ENCODE measurements around the gene CORO2A.
"Not testable (repeated sequence)": the region's sequence is repeated elsewhere in the genome, so short reads cannot be mapped to it uniquely, and the experiment has no call there.

The CORO2A gene

GRCh38 chr9:98129451-98129881 is 63.0 kb downstream of the CORO2A start:
- Histone ChIP-seq H3K36me3 (ENCODE audit: control insufficient read depth, insufficient read depth, low read length) (peaks cover 38% of the 10 kb centered on the region), H3K9ac (ENCODE audit: low read depth, low read length) (no peak overlapping the region), H3K4me1 (ENCODE audit: control insufficient read depth, insufficient read depth, low read length) (no peaks in the 10 kb centered on the region), H3K27me3 (ENCODE audit: control insufficient read depth, insufficient read depth, low read length) (no peaks in the 10 kb centered on the region), H3K4me3 (ENCODE audit: low read depth, low read length) (no peak overlapping the region), H3K27ac (ENCODE audit: low read depth, low read length) (no peak overlapping the region), H3K9me3 (ENCODE audit: control insufficient read depth, insufficient read depth, low read length) (no peaks in the 10 kb centered on the region)

- H3K4me1 ChIP-seq (ENCODE audit: control insufficient read depth, insufficient read depth, low read length) = no peaks in the 10 kb centered on the region
- H3K9ac ChIP-seq (ENCODE audit: low read depth, low read length) = no peak overlapping the region
- no peaks in the 10 kb centered on the region for H3K27me3 ChIP-seq (ENCODE audit: control insufficient read depth, insufficient read depth, low read length)
- H3K27ac ChIP-seq (ENCODE audit: low read depth, low read length) = no peak overlapping the region
- peaks cover 37% of the 10 kb centered on the region for H3K36me3 ChIP-seq (ENCODE audit: control insufficient read depth, insufficient read depth, low read length)
- H3K4me3 ChIP-seq (ENCODE audit: low read depth, low read length) = no peak overlapping the region
- H3K9me3 ChIP-seq (ENCODE audit: control insufficient read depth, insufficient read depth, low read length) = no peaks in the 10 kb centered on the region
These were observed 64.1 kb downstream of the CORO2A start for GRCh38 chr9:98128316-98128715.

GRCh38 chr9:98127226-98127625 is 65.2 kb downstream of the CORO2A start:
- Histone ChIP-seq H3K36me3 (ENCODE audit: control insufficient read depth, insufficient read depth, low read length) (peaks cover 40% of the 10 kb centered on the region), H3K27ac (ENCODE audit: low read depth, low read length) (no peak overlapping the region)

GRCh38 chr9:98124637-98125426 is 67.6 kb downstream of the CORO2A start:
- Histone ChIP-seq H3K4me1 (ENCODE audit: control insufficient read depth, insufficient read depth, low read length) (no peaks in the 10 kb centered on the region), H3K36me3 (ENCODE audit: control insufficient read depth, insufficient read depth, low read length) (peaks cover 38% of the 10 kb centered on the region), H3K9ac (ENCODE audit: low read depth, low read length) (no peak overlapping the region), H3K27ac (ENCODE audit: low read depth, low read length) (no peak overlapping the region), H3K9me3 (ENCODE audit: control insufficient read depth, insufficient read depth, low read length) (no peaks in the 10 kb centered on the region), H3K27me3 (ENCODE audit: control insufficient read depth, insufficient read depth, low read length) (no peaks in the 10 kb centered on the region), H3K4me3 (ENCODE audit: low read depth, low read length) (no peak overlapping the region)

More at GRCh38 chr9:98127226-98127625, 65.2 kb downstream of the CORO2A start:
- no peaks in the 10 kb centered on the region for H3K9me3 ChIP-seq (ENCODE audit: control insufficient read depth, insufficient read depth, low read length)
- no peak overlapping the region for H3K4me3 ChIP-seq (ENCODE audit: low read depth, low read length)
- H3K9ac ChIP-seq (ENCODE audit: low read depth, low read length) = no peak overlapping the region
- no peaks in the 10 kb centered on the region for H3K27me3 ChIP-seq (ENCODE audit: control insufficient read depth, insufficient read depth, low read length)
- H3K4me1 ChIP-seq (ENCODE audit: control insufficient read depth, insufficient read depth, low read length) = no peaks in the 10 kb centered on the region

- H3K4me3 ChIP-seq (ENCODE audit: low read depth, low read length); H3K27ac ChIP-seq (ENCODE audit: low read depth, low read length); H3K4me1 ChIP-seq (ENCODE audit: control insufficient read depth, insufficient read depth, low read length); H3K9ac ChIP-seq (ENCODE audit: low read depth, low read length); H3K9me3 ChIP-seq (ENCODE audit: control insufficient read depth, insufficient read depth, low read length); H3K27me3 ChIP-seq (ENCODE audit: control insufficient read depth, insufficient read depth, low read length): not testable (repeated sequence)
- peaks cover 32% of the 10 kb centered on the region for H3K36me3 ChIP-seq (ENCODE audit: control insufficient read depth, insufficient read depth, low read length)
These were observed 68.3 kb downstream of the CORO2A start for GRCh38 chr9:98124091-98124490.

GRCh38 chr9:98121058-98121457 is 71.4 kb downstream of the CORO2A start:
- no peak overlapping the region for H3K9ac ChIP-seq (ENCODE audit: low read depth, low read length)
- H3K27me3 ChIP-seq (ENCODE audit: control insufficient read depth, insufficient read depth, low read length) = no peaks in the 10 kb centered on the region
- peaks cover 13% of the 10 kb centered on the region for H3K36me3 ChIP-seq (ENCODE audit: control insufficient read depth, insufficient read depth, low read length)
- H3K4me3 ChIP-seq (ENCODE audit: low read depth, low read length) = no peak overlapping the region
- no peak overlapping the region for H3K27ac ChIP-seq (ENCODE audit: low read depth, low read length)
- no peaks in the 10 kb centered on the region for H3K9me3 ChIP-seq (ENCODE audit: control insufficient read depth, insufficient read depth, low read length)
- H3K4me1 ChIP-seq (ENCODE audit: control insufficient read depth, insufficient read depth, low read length) = 0 out of 2 replicates have a peak, but pooled peaks cover 4% of the 10 kb centered on the region

- Histone ChIP-seq H3K4me1 (ENCODE audit: control insufficient read depth, insufficient read depth, low read length) (0 out of 2 replicates have a peak, but pooled peaks cover 4% of the 10 kb centered on the region), H3K9me3 (ENCODE audit: control insufficient read depth, insufficient read depth, low read length) (no peaks in the 10 kb centered on the region), H3K9ac (ENCODE audit: low read depth, low read length) (no peak overlapping the region), H3K36me3 (ENCODE audit: control insufficient read depth, insufficient read depth, low read length) (peaks cover 13% of the 10 kb centered on the region), H3K27me3 (ENCODE audit: control insufficient read depth, insufficient read depth, low read length) (no peaks in the 10 kb centered on the region), H3K4me3 (ENCODE audit: low read depth, low read length) (no peak overlapping the region), H3K27ac (ENCODE audit: low read depth, low read length) (no peak overlapping the region)
These were observed 72.0 kb downstream of the CORO2A start for GRCh38 chr9:98120476-98120875.

- Histone ChIP-seq H3K9me3 (ENCODE audit: control insufficient read depth, insufficient read depth, low read length) (no peaks in the 10 kb centered on the region), H3K36me3 (ENCODE audit: control insufficient read depth, insufficient read depth, low read length) (0 out of 2 replicates have a peak, but pooled peaks cover 3% of the 10 kb centered on the region), H3K27me3 (ENCODE audit: control insufficient read depth, insufficient read depth, low read length) (no peaks in the 10 kb centered on the region), H3K27ac (ENCODE audit: low read depth, low read length) (peak within 1 kb of the TSS; percentile 2), H3K9ac (ENCODE audit: low read depth, low read length) (peak within 1 kb of the TSS; percentile 63; the same call in 1 of the 2 replicates), H3K4me1 (ENCODE audit: control insufficient read depth, insufficient read depth, low read length) (0 out of 2 replicates have a peak, but pooled peaks cover 4% of the 10 kb centered on the region), H3K4me3 (ENCODE audit: low read depth, low read length) (peak within 1 kb of the TSS; percentile 74)
These were observed 73.5 kb downstream of the CORO2A start, which contains the start of gene TRIM14 for GRCh38 chr9:98118640-98119601. Gene TRIM14 (minus strand): TSS chr9:98119222. CDS start chr9:98119188, 34 bp downstream.

GRCh38 chr9:98117984-98118639 is 74.3 kb downstream of the CORO2A start:
- H3K4me1 ChIP-seq (ENCODE audit: control insufficient read depth, insufficient read depth, low read length) = 0 out of 2 replicates have a peak, but pooled peaks cover 4% of the 10 kb centered on the region
- no peak overlapping the region for H3K27ac ChIP-seq (ENCODE audit: low read depth, low read length)
- peak overlapping the region; percentile 74 for H3K4me3 ChIP-seq (ENCODE audit: low read depth, low read length)
- H3K9me3 ChIP-seq (ENCODE audit: control insufficient read depth, insufficient read depth, low read length) = no peaks in the 10 kb centered on the region
- H3K27me3 ChIP-seq (ENCODE audit: control insufficient read depth, insufficient read depth, low read length) = no peaks in the 10 kb centered on the region
- 0 out of 2 replicates have a peak overlapping the region, but pooled peaks have one; percentile 63 for H3K9ac ChIP-seq (ENCODE audit: low read depth, low read length)
- H3K36me3 ChIP-seq (ENCODE audit: control insufficient read depth, insufficient read depth, low read length) = 0 out of 2 replicates have a peak, but pooled peaks cover 3% of the 10 kb centered on the region

- not testable (repeated sequence) for H3K9ac ChIP-seq (ENCODE audit: low read depth, low read length); H3K27ac ChIP-seq (ENCODE audit: low read depth, low read length); H3K4me1 ChIP-seq (ENCODE audit: control insufficient read depth, insufficient read depth, low read length); H3K4me3 ChIP-seq (ENCODE audit: low read depth, low read length); H3K36me3 ChIP-seq (ENCODE audit: control insufficient read depth, insufficient read depth, low read length); H3K27me3 ChIP-seq (ENCODE audit: control insufficient read depth, insufficient read depth, low read length); H3K9me3 ChIP-seq (ENCODE audit: control insufficient read depth, insufficient read depth, low read length)
These were observed 75.3 kb downstream of the CORO2A start for GRCh38 chr9:98117097-98117496.
